BJ (cell line): Measurements from ENCODE around the gene SLC15A3. TPM values are rescaled to one million over a fixed set of nuclear protein-coding genes. Genes with fewer than 3 reads are reported as not detected.

Experiments
- CTCF ChIA-PET: fragments of 350-600 bp; formaldehyde crosslinking; extraction: SDS; loops from one replicate; lab custom pipeline; 2021; ENCODE audit warnings: antibody characterized with exemption, inconsistent platforms; lab: Yijun Ruan, JAX
- POLR2A ChIA-PET: fragments of 300-600 bp; sonication (Branson Sonifier 250); formaldehyde crosslinking; extraction: SDS; loops from one replicate; lab custom pipeline; 2021; ENCODE audit warnings: antibody characterized with exemption; lab: Charles Lee
- DNase-seq: peaks from one replicate; pipeline ENCODE4 v3.0.0-alpha.2; 2011; ENCODE audit warnings: low read depth
- H3K27me3 ChIP-seq: 2 replicates; pipeline ENCODE4 v1.6.0; 2011; ENCODE audit warnings: low read length; ENCODE audit not compliant: control insufficient read depth, insufficient read depth
- H3K36me3 ChIP-seq: 2 replicates; pipeline ENCODE4 v1.5.1; 2011; ENCODE audit warnings: low read length; ENCODE audit not compliant: control insufficient read depth, insufficient read depth
- H3K4me3 ChIP-seq: 2 replicates; pipeline ENCODE4 v1.5.1; 2011; ENCODE audit warnings: low read depth, mild to moderate bottlenecking, control low read depth, low read length
- polyA plus RNA-seq: library from polyadenylated mRNA; depleted of rRNA; stranded (reverse); fragments of >200 nt; gene quantifications from 2 replicates; pipeline ENCODE4 v1.2.3, GENCODE V29; 2011
- TF ChIP-seq, protein P1 (sequence below): IDR thresholded peaks from 2 replicates; pipeline ENCODE4 v1.5.1; 2011; ENCODE audit warnings: low read depth, mild to moderate bottlenecking, control low read depth, inconsistent platforms, low read length, moderate library complexity; ENCODE audit not compliant: insufficient read depth

SLC15A3 gene
- polyA plus RNA-seq, 1 experiment, result 14.1 TPM

DNA sequence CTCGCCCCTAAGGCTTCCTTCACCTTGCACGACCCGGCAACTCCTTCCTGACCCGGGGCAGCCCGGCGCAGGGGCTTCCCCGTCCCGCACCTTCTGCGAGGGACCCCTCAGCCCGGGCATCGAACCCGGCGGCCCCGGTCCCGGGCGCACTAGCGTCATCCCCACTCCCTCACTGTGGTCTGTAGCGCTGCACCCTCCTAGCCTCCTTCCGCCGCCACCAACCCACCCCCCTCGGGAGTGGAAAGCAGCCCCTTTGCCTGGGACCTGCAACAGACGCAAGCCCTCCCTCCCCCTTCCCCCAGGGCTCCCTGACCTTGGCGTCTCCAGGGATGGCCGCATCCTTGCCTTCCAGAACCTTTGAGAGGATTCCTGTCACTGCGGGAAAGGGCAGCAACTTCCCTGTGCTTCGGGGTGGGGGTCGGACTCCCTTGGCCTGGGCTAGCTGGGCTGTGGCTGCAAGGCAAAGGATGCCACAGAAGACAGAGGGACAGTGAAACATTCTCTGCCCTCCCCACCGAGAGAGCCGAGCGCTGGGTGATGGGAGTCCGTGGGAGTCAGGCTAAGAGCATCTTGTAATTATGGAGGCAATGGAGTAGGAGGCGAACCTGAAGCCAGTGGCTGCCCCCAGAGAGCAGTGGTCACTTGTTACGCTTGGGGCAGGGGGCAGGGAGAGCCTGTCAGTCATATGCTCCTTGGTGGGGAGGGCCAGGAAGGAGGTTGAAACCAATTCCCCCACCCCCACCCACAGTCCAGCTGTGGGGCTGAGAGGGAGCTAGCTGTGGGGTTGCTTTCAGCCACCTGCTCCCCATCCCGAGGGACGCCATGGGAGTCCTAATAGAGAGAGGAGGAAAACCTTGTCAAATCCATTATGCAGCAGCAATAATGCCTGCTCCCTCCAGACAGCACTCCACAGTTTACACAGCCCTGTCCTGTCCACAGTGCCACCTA is 26.8 kb downstream of the SLC15A3 start:
- POLR2A ChIA-PET, result no interaction called here
- TF ChIP-seq, protein P1, sequence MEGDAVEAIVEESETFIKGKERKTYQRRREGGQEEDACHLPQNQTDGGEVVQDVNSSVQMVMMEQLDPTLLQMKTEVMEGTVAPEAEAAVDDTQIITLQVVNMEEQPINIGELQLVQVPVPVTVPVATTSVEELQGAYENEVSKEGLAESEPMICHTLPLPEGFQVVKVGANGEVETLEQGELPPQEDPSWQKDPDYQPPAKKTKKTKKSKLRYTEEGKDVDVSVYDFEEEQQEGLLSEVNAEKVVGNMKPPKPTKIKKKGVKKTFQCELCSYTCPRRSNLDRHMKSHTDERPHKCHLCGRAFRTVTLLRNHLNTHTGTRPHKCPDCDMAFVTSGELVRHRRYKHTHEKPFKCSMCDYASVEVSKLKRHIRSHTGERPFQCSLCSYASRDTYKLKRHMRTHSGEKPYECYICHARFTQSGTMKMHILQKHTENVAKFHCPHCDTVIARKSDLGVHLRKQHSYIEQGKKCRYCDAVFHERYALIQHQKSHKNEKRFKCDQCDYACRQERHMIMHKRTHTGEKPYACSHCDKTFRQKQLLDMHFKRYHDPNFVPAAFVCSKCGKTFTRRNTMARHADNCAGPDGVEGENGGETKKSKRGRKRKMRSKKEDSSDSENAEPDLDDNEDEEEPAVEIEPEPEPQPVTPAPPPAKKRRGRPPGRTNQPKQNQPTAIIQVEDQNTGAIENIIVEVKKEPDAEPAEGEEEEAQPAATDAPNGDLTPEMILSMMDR, result 0 out of 2 replicates have a peak, but pooled peaks have one; percentile 1
- H3K27me3 ChIP-seq, result no peaks in the 10 kb centered on the region

DNA sequence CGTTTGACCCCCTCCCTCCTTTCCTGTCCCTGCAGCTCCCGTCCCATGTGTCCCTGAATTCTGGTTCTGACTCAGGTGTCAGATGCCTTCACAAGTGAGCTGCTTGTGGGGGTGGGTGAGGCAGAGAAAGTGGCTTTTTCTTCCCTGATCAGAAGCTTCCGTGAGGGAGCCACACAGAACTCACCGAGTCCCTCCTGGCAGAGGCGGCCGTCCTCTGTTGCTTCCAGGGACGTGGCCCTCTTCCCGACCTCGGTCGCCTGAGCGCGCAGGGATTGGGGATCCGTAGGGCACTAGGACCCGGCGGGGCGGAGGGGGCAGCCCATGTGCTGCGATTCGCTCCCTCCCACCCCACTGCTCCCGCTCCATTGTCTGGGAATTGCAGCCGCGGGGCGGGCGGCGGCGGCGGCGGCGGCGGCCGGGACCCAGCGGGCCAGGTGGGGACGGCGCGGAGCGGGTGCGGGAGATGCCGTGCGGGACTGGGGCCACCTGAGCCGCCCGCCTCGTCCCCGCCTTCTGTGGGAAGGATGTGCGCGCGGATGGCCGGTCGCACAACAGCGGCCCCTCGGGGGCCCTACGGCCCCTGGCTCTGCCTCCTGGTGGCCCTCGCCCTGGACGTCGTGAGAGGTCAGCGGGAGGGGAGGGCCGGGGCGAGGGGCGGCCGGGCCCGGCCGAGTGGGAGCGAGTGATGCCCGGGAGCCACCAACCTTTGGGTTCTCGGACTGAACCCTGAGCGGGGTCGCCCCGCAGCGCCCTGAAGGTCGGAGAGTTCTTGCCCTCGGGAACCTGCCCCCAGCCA is 27.7 kb downstream of the SLC15A3 start, which contains the start of gene TMEM132A:
TMEM132A (plus strand) TSS at position 351 of the 796 bp plus-strand sequence; CDS start at position 525, 174 bp downstream.
- Histone ChIP-seq H3K4me3 (peak within 1 kb of the TSS; percentile 86), H3K27me3 (no peaks in the 10 kb centered on the region), H3K36me3 (peaks cover 17% of the 10 kb centered on the region)
- POLR2A ChIA-PET, result no interaction called here
- no peak for DNase-seq
- CTCF ChIA-PET, result interaction anchor here (0.8 to 1.6 kb wide), 4 partner anchors 9 to 45 kb away, joined by 3 to 5 read pairs (median 4); no protein-coding TSS in a partner anchor
- TF ChIP-seq, protein P1, result 0 out of 2 replicates have a peak, but pooled peaks have one; percentile 4

More for the DNA sequence above, 26.8 kb downstream of the SLC15A3 start:
- DNase-seq, result no peak
- CTCF ChIA-PET, result interaction anchor here (0.9 kb wide), 1 partner anchor 45 kb away, joined by 3 read pairs; no protein-coding TSS in a partner anchor
- Histone ChIP-seq H3K4me3 (peak overlapping the region; percentile 86), H3K36me3 (peaks cover 17% of the 10 kb centered on the region)

DNA sequence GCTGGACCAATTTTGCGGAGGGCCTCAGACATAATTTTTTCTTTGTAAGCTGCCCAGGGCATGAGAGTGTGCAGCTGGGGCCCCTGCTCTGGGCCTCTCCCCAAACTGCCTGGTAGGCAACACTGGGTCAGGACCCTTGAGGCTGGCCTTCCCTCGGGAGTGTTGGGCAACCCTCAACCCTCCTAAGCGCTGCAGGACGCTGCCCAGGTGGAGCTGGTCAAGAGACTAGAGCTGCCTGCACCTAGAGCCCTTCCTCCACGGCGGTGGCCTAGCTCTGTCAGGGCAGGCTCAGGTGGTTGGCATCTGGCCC is 28.2 kb downstream of the SLC15A3 start:
- CTCF ChIA-PET, result interaction anchor here (0.8 to 1.6 kb wide), 4 partner anchors 8 to 46 kb away, joined by 3 to 5 read pairs (median 4); no protein-coding TSS in a partner anchor
- Histone ChIP-seq H3K27me3 (no peaks in the 10 kb centered on the region), H3K4me3 (no peak overlapping the region), H3K36me3 (peaks cover 16% of the 10 kb centered on the region)
- POLR2A ChIA-PET, result no interaction called here
- TF ChIP-seq, protein P1, result no peak
- no peak for DNase-seq

DNA sequence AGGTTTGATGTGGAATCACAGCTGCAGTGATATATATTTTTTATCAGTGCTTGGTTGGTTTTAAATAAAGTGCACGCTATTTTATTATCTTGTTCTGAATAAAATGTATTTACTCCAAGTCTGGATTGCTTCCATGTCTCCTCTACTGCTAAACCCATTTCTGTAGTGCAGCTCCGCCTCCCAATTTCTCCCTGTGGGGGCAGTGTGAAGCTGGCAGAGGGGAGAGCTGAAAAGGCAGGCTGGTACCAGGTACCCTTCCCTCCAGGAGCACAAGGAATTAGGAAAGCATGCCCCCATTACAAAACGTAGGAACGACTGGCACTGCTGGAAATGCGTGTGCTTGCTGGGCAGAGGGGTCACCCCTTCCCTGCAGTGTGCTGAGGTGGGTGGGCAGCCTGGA is 28.6 kb downstream of the SLC15A3 start:
- POLR2A ChIA-PET, result no interaction called here
- no peak for DNase-seq
- Histone ChIP-seq H3K4me3 (no peak overlapping the region), H3K36me3 (peaks cover 14% of the 10 kb centered on the region), H3K27me3 (no peaks in the 10 kb centered on the region)
- CTCF ChIA-PET, result interaction anchor here (0.8 to 1.6 kb wide), 3 partner anchors 10 to 46 kb away, joined by 3 to 5 read pairs (median 4); no protein-coding TSS in a partner anchor
- TF ChIP-seq, protein P1, result no peak
